SK-N-SH treated with all-trans-retinoic acid at 6 μM for 48 hours (cell line): ENCODE data around the gene ASB13.

Experiments used
- BACH2 ChIP-seq: fragments of 250-450 bp; sonication (Bioruptor Pico); IDR thresholded peaks from 2 replicates; pipeline ENCODE4 v1.9.0; 2021; ENCODE audit warnings: mild to moderate bottlenecking, borderline replicate concordance
- CSDC2 ChIP-seq: fragments of 250-450 bp; sonication (Bioruptor Pico); IDR thresholded peaks from 2 replicates; pipeline ENCODE4 v1.5.0; 2020; ENCODE audit warnings: mild to moderate bottlenecking, moderate library complexity
- CSRNP3 ChIP-seq: fragments of 250-450 bp; sonication (Bioruptor Pico); IDR thresholded peaks from 2 replicates; pipeline ENCODE4 v1.5.1; 2021; ENCODE audit warnings: mild to moderate bottlenecking, moderate library complexity
- PATZ1 ChIP-seq: fragments of 250-450 bp; sonication (Bioruptor Pico); IDR thresholded peaks from 2 replicates; pipeline ENCODE4 v1.8.0; 2020; ENCODE audit warnings: mild to moderate bottlenecking, moderate library complexity, borderline replicate concordance
- PPARA ChIP-seq: fragments of 250-450 bp; sonication (Bioruptor Pico); IDR thresholded peaks from 2 replicates; pipeline ENCODE4 v1.5.0; 2020; ENCODE audit warnings: mild to moderate bottlenecking, borderline replicate concordance
- SNAI2 ChIP-seq: fragments of 250-450 bp; sonication (Bioruptor Pico); IDR thresholded peaks from 2 replicates; pipeline ENCODE4 v1.5.0; 2020; ENCODE audit warnings: mild to moderate bottlenecking, moderate library complexity
- TCF4 ChIP-seq: fragments of 250-450 bp; sonication (Bioruptor Pico); IDR thresholded peaks from 2 replicates; pipeline ENCODE4 v1.8.0; 2021; ENCODE audit warnings: mild to moderate bottlenecking, moderate library complexity, borderline replicate concordance
- TOX ChIP-seq: fragments of 250-450 bp; sonication (Bioruptor Pico); IDR thresholded peaks from 2 replicates; pipeline ENCODE4 v1.8.0; 2021; ENCODE audit warnings: mild to moderate bottlenecking, moderate library complexity, borderline replicate concordance
- ZFP3 ChIP-seq: fragments of 250-450 bp; sonication (Bioruptor Pico); IDR thresholded peaks from 2 replicates; pipeline ENCODE4 v1.5.0; 2020; ENCODE audit warnings: mild to moderate bottlenecking, moderate library complexity
- ZNF565 ChIP-seq: fragments of 450-650 bp; formaldehyde crosslinking; conservative IDR thresholded peaks from 2 replicates; pipeline ENCODE4 v1.5.0; 2020; ENCODE audit warnings: low read depth, mild to moderate bottlenecking, moderate library complexity
- ZNF8 ChIP-seq: fragments of 450-650 bp; formaldehyde crosslinking; IDR thresholded peaks from 2 replicates; pipeline ENCODE4 v1.5.0; 2020; ENCODE audit warnings: mild to moderate bottlenecking, moderate library complexity

GRCh38 chr10:5640036-5640435 is 26.4 kb downstream of the ASB13 start:
- no peak for TF ChIP-seq PPARA (CRISPR knock-in tag)
- no peak for TF ChIP-seq BACH2
- no peak for TF ChIP-seq TCF4 (CRISPR knock-in tag)
- no peak for TF ChIP-seq TOX (CRISPR knock-in tag)
- no peak for TF ChIP-seq CSDC2 (CRISPR knock-in tag)
- no peak for TF ChIP-seq CSRNP3 (CRISPR knock-in tag)
- TF ChIP-seq PATZ1 = no peak
- TF ChIP-seq SNAI2 (CRISPR knock-in tag) = no peak
- no peak for TF ChIP-seq ZNF8
- TF ChIP-seq ZFP3 = no peak
- no peak for TF ChIP-seq ZNF565 (CRISPR knock-in tag)
